IMR-90 (cell line): ENCODE measurements around the gene FXYD1.

Experiments used
- BHLHE40 ChIP-seq: fragments of 150-350 bp; IDR thresholded peaks from 2 replicates; pipeline ENCODE4 v1.6.1; 2016; ENCODE audit warnings: mild to moderate bottlenecking, low read depth, low read length
- CEBPB ChIP-seq: IDR thresholded peaks from 2 replicates; pipeline ENCODE4 v1.6.1; 2012; ENCODE audit warnings: low read depth, low read length, improper control_type of control experiment
- CHD1 ChIP-seq: IDR thresholded peaks from 2 replicates; pipeline ENCODE4 v1.6.1; 2012; ENCODE audit warnings: low read depth, low read length, improper control_type of control experiment
- FOS ChIP-seq: fragments of 150-350 bp; IDR thresholded peaks from 2 replicates; pipeline ENCODE4 v1.6.1; 2016; ENCODE audit warnings: low read depth, low read length
- MAFK ChIP-seq: IDR thresholded peaks from 2 replicates; pipeline ENCODE4 v1.6.1; 2012; ENCODE audit warnings: low read depth, low read length, improper control_type of control experiment
- POLR2A ChIP-seq: IDR thresholded peaks from 2 replicates; pipeline ENCODE4 v1.6.1; 2012; ENCODE audit warnings: mild to moderate bottlenecking, low read depth, low read length
- RAD21 ChIP-seq: IDR thresholded peaks from 2 replicates; pipeline ENCODE4 v1.6.1; 2012; ENCODE audit warnings: low read length, improper control_type of control experiment
- SMC3 ChIP-seq: fragments of 150-350 bp; IDR thresholded peaks from 2 replicates; pipeline ENCODE4 v1.6.1; 2016; ENCODE audit warnings: low read depth, mild to moderate bottlenecking, antibody characterized with exemption, low read length, moderate library complexity
- TF ChIP-seq, protein P1 (sequence below): conservative IDR thresholded peaks from 2 replicates; pipeline ENCODE4 v1.5.1; 2012; ENCODE audit warnings: mild to moderate bottlenecking, low read depth, low read length, improper control_type of control experiment

DNA sequence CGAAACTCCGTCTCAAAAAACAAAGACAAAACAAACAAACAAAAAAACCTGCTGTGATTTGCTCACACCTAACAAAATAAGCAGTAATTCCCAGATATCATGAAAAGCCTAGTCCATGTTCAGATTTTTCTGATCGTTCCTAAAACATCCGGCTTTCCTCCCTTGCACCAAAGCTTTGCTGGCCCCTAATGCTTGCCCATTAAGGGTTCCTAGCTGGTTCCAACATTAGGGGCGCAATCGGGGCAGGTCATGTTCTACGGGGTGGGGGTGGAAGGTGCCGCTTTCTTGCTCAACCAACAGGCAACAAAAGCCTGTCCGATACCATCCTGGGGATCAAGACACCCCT, 48.5 kb upstream of the FXYD1 start:
- TF ChIP-seq CHD1 (no peak), CEBPB (no peak), POLR2A (no peak), SMC3 (no peak), MAFK (no peak), BHLHE40 (no peak), FOS (no peak), RAD21 (no peak)
- TF ChIP-seq, protein P1, sequence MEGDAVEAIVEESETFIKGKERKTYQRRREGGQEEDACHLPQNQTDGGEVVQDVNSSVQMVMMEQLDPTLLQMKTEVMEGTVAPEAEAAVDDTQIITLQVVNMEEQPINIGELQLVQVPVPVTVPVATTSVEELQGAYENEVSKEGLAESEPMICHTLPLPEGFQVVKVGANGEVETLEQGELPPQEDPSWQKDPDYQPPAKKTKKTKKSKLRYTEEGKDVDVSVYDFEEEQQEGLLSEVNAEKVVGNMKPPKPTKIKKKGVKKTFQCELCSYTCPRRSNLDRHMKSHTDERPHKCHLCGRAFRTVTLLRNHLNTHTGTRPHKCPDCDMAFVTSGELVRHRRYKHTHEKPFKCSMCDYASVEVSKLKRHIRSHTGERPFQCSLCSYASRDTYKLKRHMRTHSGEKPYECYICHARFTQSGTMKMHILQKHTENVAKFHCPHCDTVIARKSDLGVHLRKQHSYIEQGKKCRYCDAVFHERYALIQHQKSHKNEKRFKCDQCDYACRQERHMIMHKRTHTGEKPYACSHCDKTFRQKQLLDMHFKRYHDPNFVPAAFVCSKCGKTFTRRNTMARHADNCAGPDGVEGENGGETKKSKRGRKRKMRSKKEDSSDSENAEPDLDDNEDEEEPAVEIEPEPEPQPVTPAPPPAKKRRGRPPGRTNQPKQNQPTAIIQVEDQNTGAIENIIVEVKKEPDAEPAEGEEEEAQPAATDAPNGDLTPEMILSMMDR, result no peak
